Measurements from ENCODE around the gene MYLK4.

The MYLK4 gene

GRCh38 chr6:2749969-2750600, 637 bp downstream of the MYLK4 start:
- TF ChIP-seq ZFX (IDR thresholded peaks at IDR 0.05; ENCODE audit: borderline replicate concordance), result no peak
- peak; percentile 98 for TF ChIP-seq CTCF (IDR thresholded peaks at IDR 0.05)
- no peak overlapping the region for H3K27ac ChIP-seq

GRCh38 chr6:2748183-2748582, 2.5 kb downstream of the MYLK4 start:
- TF ChIP-seq CTCF (IDR thresholded peaks at IDR 0.05) (no peak), ZFX (IDR thresholded peaks at IDR 0.05; ENCODE audit: borderline replicate concordance) (no peak)
- no peak overlapping the region for H3K27ac ChIP-seq

- TF ChIP-seq CTCF (IDR thresholded peaks at IDR 0.05) (no peak), ZFX (IDR thresholded peaks at IDR 0.05; ENCODE audit: borderline replicate concordance) (no peak)
- H3K27ac ChIP-seq, result no peak overlapping the region
Observed at GRCh38 chr6:2746557-2747061, 4.1 kb downstream of the MYLK4 start.

GRCh38 chr6:2745246-2745645, 5.5 kb downstream of the MYLK4 start:
- no peak overlapping the region for H3K27ac ChIP-seq
- TF ChIP-seq CTCF (IDR thresholded peaks at IDR 0.05), result no peak
- TF ChIP-seq ZFX (IDR thresholded peaks at IDR 0.05; ENCODE audit: borderline replicate concordance), result no peak

- TF ChIP-seq ZFX (IDR thresholded peaks at IDR 0.05; ENCODE audit: borderline replicate concordance) (no peak), CTCF (IDR thresholded peaks at IDR 0.05) (no peak)
- no peak overlapping the region for H3K27ac ChIP-seq
Observed at GRCh38 chr6:2744778-2745177, 5.9 kb downstream of the MYLK4 start.

GRCh38 chr6:2744209-2744771, 6.4 kb downstream of the MYLK4 start:
- TF ChIP-seq CTCF (IDR thresholded peaks at IDR 0.05), result peak; percentile 43
- no peak for TF ChIP-seq ZFX (IDR thresholded peaks at IDR 0.05; ENCODE audit: borderline replicate concordance)
- no peak overlapping the region for H3K27ac ChIP-seq
